Mucosa of descending colon (tissue), 3 donors: ENCODE data around the gene ABCB10. TPM values are rescaled to one million over a fixed set of nuclear protein-coding genes. Genes with fewer than 3 reads are reported as not detected.

ENCODE experiments used
- ATAC-seq: fragments of 200-7000 bp; cut with Tn5 transposase; one replicate; pipeline ENCODE4 v1.9.1; 2020; ENCODE audit warnings: mild to moderate bottlenecking, moderate library complexity
- DNase-seq, 3 donors: peaks; one replicate each; pipeline ENCODE4 v3.0.0-alpha.2; 2020
- H3K36me3 ChIP-seq: fragments of 200-600 bp; one replicate; pipeline ENCODE4 v1.8.0; 2021; ENCODE audit warnings: low read depth, mild to moderate bottlenecking
- H3K4me1 ChIP-seq: fragments of 200-600 bp; one replicate; pipeline ENCODE4 v1.8.0; 2021; ENCODE audit warnings: low read depth, mild to moderate bottlenecking
- H3K4me3 ChIP-seq: fragments of 200-600 bp; one replicate; pipeline ENCODE4 v1.8.0; 2021; ENCODE audit warnings: mild to moderate bottlenecking
- H3K9me3 ChIP-seq: fragments of 200-600 bp; one replicate; pipeline ENCODE4 v1.8.0; 2021; ENCODE audit warnings: mild to moderate bottlenecking
- CTCF ChIP-seq: fragments of 200-600 bp; IDR thresholded peaks from one replicate; pipeline ENCODE4 v1.8.0; 2022; ENCODE audit warnings: antibody characterized with exemption, mild to moderate bottlenecking
- intact Hi-C, 2 donors: fragments of 100-400 bp; cut with DNase I in 1 of 2; cut with micrococcal nuclease in 1 of 2; formaldehyde crosslinking; loops; one replicate each; pipeline versions ENCODE4 v1.11.0 to v1.11.1; 2022; cut with DNase I, micrococcal nuclease
- total RNA-seq, 3 donors: library from RNA; stranded (reverse); fragmentation: NEBNext Ultra II Directional in 2 of 3; extraction: Animal tissue kit (Norgen Biotek cat#: 25700) in 2 of 3; gene quantifications; one replicate each; pipeline versions ENCODE4 v1.2.1 to v1.2.4, GENCODE V29; 2021 to 2023
- donor health status: DM: no; HTN: no; CAD: no; lungs with moderate emphysema.
- donor health status: DM: no; HTN: no; CAD: no.
- donor health status: DM: no; HTN: yes; CAD: no.

The ABCB10 gene
- total RNA-seq, 3 donors from 2014 or later = 19.6 to 25.9 (median 22.3) TPM

GRCh38 chr1:229537894-229538293 lies 20.6 kb downstream of the ABCB10 start:
- H3K36me3 ChIP-seq = no peaks in the 10 kb centered on the region
- no peaks in the 10 kb centered on the region for H3K9me3 ChIP-seq
- intact Hi-C loops = no loop called here
- H3K4me1 ChIP-seq = no peaks in the 10 kb centered on the region
- no peak for ATAC-seq
- H3K4me3 ChIP-seq = no peak overlapping the region
- DNase-seq = no peak
- no peak for TF ChIP-seq CTCF

- DNase-seq (no peak), ATAC-seq (no peak)
- no peaks in the 10 kb centered on the region for H3K4me1 ChIP-seq
- no peaks in the 10 kb centered on the region for H3K9me3 ChIP-seq
- no peak overlapping the region for H3K4me3 ChIP-seq
- TF ChIP-seq CTCF = no peak
- intact Hi-C loops = no loop called here
- H3K36me3 ChIP-seq = no peaks in the 10 kb centered on the region
Observed at GRCh38 chr1:229536982-229537381, 21.5 kb downstream of the ABCB10 start.

GRCh38 chr1:229535230-229535629 lies 23.3 kb downstream of the ABCB10 start:
- H3K9me3 ChIP-seq = no peaks in the 10 kb centered on the region
- no peak overlapping the region for H3K4me3 ChIP-seq
- DNase-seq (no peak), ATAC-seq (no peak)
- H3K36me3 ChIP-seq = no peaks in the 10 kb centered on the region
- no peak for TF ChIP-seq CTCF
- intact Hi-C loops = no loop called here
- no peaks in the 10 kb centered on the region for H3K4me1 ChIP-seq

- DNase-seq (no peak), ATAC-seq (no peak)
- H3K36me3 ChIP-seq = no peaks in the 10 kb centered on the region
- H3K4me1 ChIP-seq = no peaks in the 10 kb centered on the region
- TF ChIP-seq CTCF = no peak
- H3K9me3 ChIP-seq = no peaks in the 10 kb centered on the region
- intact Hi-C loops = no loop called here
- no peak overlapping the region for H3K4me3 ChIP-seq
Observed at GRCh38 chr1:229531326-229531725, 27.2 kb downstream of the ABCB10 start.

GRCh38 chr1:229529639-229530038 lies 28.9 kb downstream of the ABCB10 start:
- no peak for TF ChIP-seq CTCF
- H3K4me3 ChIP-seq = no peak overlapping the region
- no peak for DNase-seq
- H3K9me3 ChIP-seq = no peaks in the 10 kb centered on the region
- intact Hi-C loops = no loop called here
- H3K36me3 ChIP-seq = no peaks in the 10 kb centered on the region
- no peak for ATAC-seq
- H3K4me1 ChIP-seq = no peaks in the 10 kb centered on the region

GRCh38 chr1:229526695-229527094 lies 31.8 kb downstream of the ABCB10 start:
- Histone ChIP-seq H3K4me1 (no peaks in the 10 kb centered on the region), H3K4me3 (no peak overlapping the region), H3K9me3 (no peaks in the 10 kb centered on the region), H3K36me3 (no peaks in the 10 kb centered on the region)
- no peak for TF ChIP-seq CTCF
- ATAC-seq (no peak), DNase-seq (no peak)
- intact Hi-C loops = no loop called here
